GM12878 (cell line): Measurements from ENCODE around the gene APOA5. TPM values are rescaled to one million over a fixed set of nuclear protein-coding genes. Genes with fewer than 3 reads are reported as not detected.
A peak's percentile ranks its signal among the peaks of the same experiment; 100 is the strongest.

Experiments
- ATAC-seq: fragments of 200-7000 bp; cut with Tn5 transposase; 3 replicates; pipeline ENCODE4 v1.9.1; 2020; ENCODE audit warnings: mild to moderate bottlenecking, moderate library complexity
- BruUV-seq: library from RNA; stranded (reverse); fragments of 400-500 nt; replicated peaks from 2 replicates; lab custom pipeline; 2021; lab: Mats Ljungman, UMichigan
- CTCF ChIA-PET: fragments of 300-600 bp; sonication (Branson Sonifier 250); formaldehyde crosslinking; extraction: SDS; loops from one replicate; lab custom pipeline; 2021; ENCODE audit warnings: inconsistent platforms; lab: Yijun Ruan, JAX
- POLR2A ChIA-PET: fragments of 350-600 bp; formaldehyde crosslinking; extraction: SDS; loops from one replicate; lab custom pipeline; 2021; ENCODE audit warnings: inconsistent platforms; lab: Charles Lee
- RAD21 ChIA-PET: fragments of 300-600 bp; sonication (Branson Sonifier 250); formaldehyde crosslinking; loops from one replicate; lab custom pipeline; 2023; ENCODE audit warnings: antibody characterized with exemption; ENCODE audit not compliant: unreplicated experiment; lab: Charles Lee
- SMC1A ChIA-PET: fragments of 300-600 bp; sonication (Branson Sonifier 250); formaldehyde crosslinking; loops from one replicate; lab custom pipeline; 2023; ENCODE audit not compliant: unreplicated experiment, uncharacterized antibody; lab: Charles Lee
- DNase-seq: peaks from one replicate; pipeline ENCODE4 v3.0.0-alpha.2; 2011; ENCODE audit warnings: low read depth, low spot score
- FAIRE-seq: peaks from 3 replicates; lab custom pipeline; 2011; peaks lifted over from hg19 to GRCh38; lab: Jason Lieb, UNC
- H2AFZ ChIP-seq: 2 replicates; pipeline ENCODE4 v1.6.0; 2011; ENCODE audit warnings: low read depth, low read length, control low read depth; ENCODE audit not compliant: control insufficient read depth
- H3K27ac ChIP-seq: 2 replicates; pipeline ENCODE4 v1.5.1; 2011; ENCODE audit warnings: control low read depth; ENCODE audit not compliant: control insufficient read depth, insufficient read depth
- H3K27me3 ChIP-seq, 2 experiments: replicated peaks in 1 of 2; 2 replicates each; pipeline versions ENCODE4 v1.6.0 to v1.6.1; 2011; ENCODE audit warnings: low read length in 1 of 2; ENCODE audit not compliant: control insufficient read depth in 2 of 2, insufficient read depth in 2 of 2
- H3K36me3 ChIP-seq, 2 experiments: 2 replicates each; pipeline ENCODE4 v1.5.1; 2011; ENCODE audit warnings: low read length in 1 of 2; ENCODE audit not compliant: control insufficient read depth in 2 of 2, insufficient read depth in 2 of 2
- H3K4me1 ChIP-seq: 2 replicates; pipeline ENCODE4 v1.6.1; 2011; ENCODE audit warnings: mild to moderate bottlenecking, low read length, moderate library complexity, mixed read lengths; ENCODE audit not compliant: control insufficient read depth, insufficient read depth
- H3K4me2 ChIP-seq: 2 replicates; pipeline ENCODE4 v1.6.0; 2011; ENCODE audit warnings: control low read depth; ENCODE audit not compliant: control insufficient read depth, insufficient read depth
- H3K4me3 ChIP-seq: fragments of 200-600 bp; sonication (generic); 2 replicates; pipeline ENCODE4 v1.5.1; 2016
- H3K79me2 ChIP-seq: 2 replicates; pipeline ENCODE4 v1.6.0; 2011; ENCODE audit warnings: low read length; ENCODE audit not compliant: control insufficient read depth, insufficient read depth
- H3K9ac ChIP-seq: 2 replicates; pipeline ENCODE4 v1.8.0; 2011; ENCODE audit warnings: low read length, control low read depth, mixed read lengths; ENCODE audit not compliant: control insufficient read depth, insufficient read depth
- H3K9me3 ChIP-seq: replicated peaks from 3 replicates; pipeline ENCODE4 v1.5.1; 2011; ENCODE audit warnings: mild to moderate bottlenecking, low read length; ENCODE audit not compliant: control insufficient read depth, insufficient read depth
- H4K20me1 ChIP-seq: 2 replicates; pipeline ENCODE4 v1.6.0; 2011; ENCODE audit not compliant: control insufficient read depth, insufficient read depth
- CREM ChIP-seq: IDR thresholded peaks from 2 replicates; pipeline ENCODE4 v1.6.1; 2014; ENCODE audit warnings: antibody characterized with exemption, low read depth
- KAT2A ChIP-seq: conservative IDR thresholded peaks from 2 replicates; pipeline ENCODE4 v1.6.1; 2011; ENCODE audit warnings: low read depth, low read length; ENCODE audit not compliant: control insufficient read depth
- KDM1A ChIP-seq: fragments of 200-600 bp; sonication (generic); IDR thresholded peaks from 2 replicates; pipeline ENCODE4 v1.6.1; 2016; ENCODE audit warnings: borderline replicate concordance
- POLR2AphosphoS2 ChIP-seq: IDR thresholded peaks from 2 replicates; pipeline ENCODE4 v1.6.1; 2011; ENCODE audit warnings: low read depth, mild to moderate bottlenecking, low read length, improper control_type of control experiment, moderate library complexity
- RFX5 ChIP-seq: IDR thresholded peaks from 2 replicates; pipeline ENCODE4 v1.6.1; 2011; ENCODE audit warnings: low read depth, low read length, improper control_type of control experiment
- SP1 ChIP-seq: IDR thresholded peaks from one replicate; pipeline ENCODE4 v1.6.1; 2011; ENCODE audit warnings: low read depth, low read length
- TCF7 ChIP-seq: IDR thresholded peaks from 2 replicates; pipeline ENCODE4 v1.6.1; 2014; ENCODE audit warnings: antibody characterized with exemption, borderline replicate concordance
- YY1 ChIP-seq: IDR thresholded peaks from 2 replicates; pipeline ENCODE4 v1.6.1; 2011; ENCODE audit warnings: low read depth, mild to moderate bottlenecking, low read length
- ZNF24 ChIP-seq: fragments of 450-650 bp; IDR thresholded peaks from 2 replicates; pipeline ENCODE4 v1.6.1; 2017; ENCODE audit warnings: antibody characterized with exemption, mild to moderate bottlenecking
- WGBS: methylation state at CpG from one replicate; pipeline ENCODE4 v1.1.6; 2016; ENCODE audit warnings: low lambda C conversion rate; ENCODE audit not compliant: insufficient replicate concordance, insufficient coverage; ENCODE audit errors: missing lambda C conversion rate; 5-methylcytosine and 5-hydroxymethylcytosine counted together
- in situ Hi-C: fragments of 300-500 bp; cut with MboI; formaldehyde crosslinking; loops from 9 replicates; pipeline ENCODE4 v1.14.3; 2018; ENCODE audit warnings: mixed read lengths
- intact Hi-C: fragments of 100-400 bp; cut with micrococcal nuclease; formaldehyde crosslinking; loops from one replicate; pipeline ENCODE4 v1.14.2; 2022; ENCODE audit not compliant: unreplicated experiment
- polyA plus RNA-seq, 11 experiments: library from polyadenylated mRNA; depleted of rRNA in 4 of 11; unstranded in 6 of 11; stranded (reverse) in 5 of 11; fragments of >200 nt; fragmentation: Nextera tagmentation in 4 of 11; fragmentation: Illumina TruSeq in 1 of 11; extraction: Ambion mirVana in 4 of 11; extraction: Trizol in 1 of 11; gene quantifications; 1 replicate in 1 of 11; 2 replicates in 10 of 11; pipeline versions ENCODE4 v1.2.1 to v1.2.3, GENCODE V29; 2011 to 2016; ENCODE audit warnings: inconsistent platforms in 2 of 11, missing spikeins in 2 of 11, low read depth in 1 of 11
- total RNA-seq, 4 experiments: library from RNA; depleted of rRNA in 3 of 4; stranded (reverse); fragments of >200 nt in 3 of 4; fragmentation: Illumina TruSeq in 1 of 4; extraction: Trizol in 1 of 4; gene quantifications; 2 replicates each; pipeline versions ENCODE4 v1.2.1 to v1.2.3, GENCODE V29; 2013 to 2021
- TF ChIP-seq, protein P1 (sequence below): fragments of 450-650 bp; IDR thresholded peaks from 2 replicates; pipeline ENCODE4 v1.6.1; 2018; ENCODE audit warnings: borderline replicate concordance, mild to moderate bottlenecking; ENCODE audit not compliant: partially characterized antibody
- TF ChIP-seq, protein P2 (sequence below): fragments of 450-650 bp; IDR thresholded peaks from 2 replicates; pipeline ENCODE4 v1.6.1; 2017; ENCODE audit warnings: antibody characterized with exemption, mild to moderate bottlenecking, moderate library complexity
- TF ChIP-seq, protein P3 (sequence below): IDR thresholded peaks from 2 replicates; pipeline ENCODE4 v1.6.1; 2011; ENCODE audit warnings: low read depth, low read length, improper control_type of control experiment, borderline replicate concordance
- TF ChIP-seq, protein P4 (sequence below): fragments of 150-350 bp; IDR thresholded peaks from 2 replicates; pipeline ENCODE4 v1.6.1; 2014; ENCODE audit warnings: mild to moderate bottlenecking, low read depth, low read length

The APOA5 gene
- total and polyA plus RNA-seq, 10 of the 15 experiments (the other 5 are each of a cell fraction or from before 2014, with no cell fraction given), result 0.15 TPM; not detected in 9

DNA sequence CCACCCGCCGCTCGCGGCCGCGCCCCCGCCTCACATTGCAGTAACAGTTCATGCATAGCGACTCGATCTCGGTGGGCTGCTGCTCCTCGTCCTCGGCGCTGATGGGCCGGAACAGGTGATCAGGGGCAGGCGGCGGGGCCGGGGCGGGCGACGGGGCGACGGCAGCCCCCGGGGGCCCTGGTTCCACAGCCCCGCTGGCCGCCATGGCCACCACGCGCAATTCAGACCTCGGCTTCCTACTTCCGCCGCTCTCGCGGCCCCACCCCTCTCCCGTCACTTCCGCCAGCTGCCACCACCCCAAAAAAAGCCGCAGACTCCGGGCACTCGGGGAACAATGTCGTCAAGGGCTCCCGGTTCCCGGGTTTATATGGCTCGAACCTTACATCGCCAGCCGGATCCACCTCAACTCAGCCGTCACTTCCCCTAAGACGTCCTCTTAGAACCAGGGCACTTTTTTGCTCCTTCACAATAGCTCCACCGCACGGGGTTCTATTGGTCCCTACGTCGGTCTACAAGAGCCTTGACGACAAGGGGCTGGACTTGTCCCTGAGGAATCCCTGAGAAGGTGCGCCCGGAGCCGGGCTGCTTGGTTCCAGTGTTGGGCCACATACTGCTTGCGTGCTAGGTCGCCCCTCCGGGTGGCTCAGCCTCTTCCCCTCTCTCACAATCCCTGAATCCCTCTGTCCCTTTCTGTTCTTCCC is 3.7 kb downstream of the APOA5 start, which contains the start of gene ZPR1:
Gene ZPR1, minus strand, starts transcription at position 238 of the 701 bp plus-strand sequence. Its CDS starts 33 bp downstream, at position 205.
- DNase-seq (no peak), FAIRE-seq (peak; percentile 41), ATAC-seq (peak; percentile 86)
- ChIA-PET RAD21 (interaction anchor here (0.7 to 3.3 kb wide), 5 partner anchors 15 to 391 kb away, joined by 3 to 20 read pairs (median 7); partner anchors contain the start of genes BUD13 and SIDT2), SMC1A (interaction anchor here (0.8 to 7.5 kb wide), 13 partner anchors 11 to 392 kb away, joined by 3 to 46 read pairs (median 4); partner anchors contain the start of gene SIK3), CTCF (interaction anchor here (0.5 to 10.9 kb wide), 8 partner anchors 25 to 393 kb away, joined by 3 to 183 read pairs (median 4); partner anchors contain the start of gene APOA1), POLR2A (interaction anchor here (1.0 to 3.4 kb wide), 8 partner anchors 10 to 540 kb away, joined by 3 to 28 read pairs (median 3); partner anchors contain the start of genes BUD13 and CEP164)
- H3K9me3 ChIP-seq, result no peaks in the 10 kb centered on the region
- peak within 1 kb of the TSS; percentile 72 for H3K27ac ChIP-seq
- no peaks in the 10 kb centered on the region for H4K20me1 ChIP-seq
- in situ Hi-C loops, result loop anchor here (5.0 kb wide), 1 partner anchor 314 kb away; no protein-coding TSS in a partner anchor
- H3K36me3 ChIP-seq, result peaks cover 9 to 26% of the 10 kb centered on the region in 2 experiments
- peak within 1 kb of the TSS; percentile 96 for H3K4me3 ChIP-seq
- no TSS peak for BruUV-seq
- peak within 1 kb of the TSS; percentile 99 for H2AFZ ChIP-seq
- H3K79me2 ChIP-seq, result peaks cover 20% of the 10 kb centered on the region
- intact Hi-C loops, result no loop called here
- WGBS, result under 1% methylated on average over 40 of the region's 56 CpGs
- no peaks in the 10 kb centered on the region for H3K27me3 ChIP-seq
- H3K9ac ChIP-seq, result peak within 1 kb of the TSS; percentile 92
- H3K4me2 ChIP-seq, result peak within 1 kb of the TSS; percentile 99
- peaks cover 18% of the 10 kb centered on the region for H3K4me1 ChIP-seq
- TF ChIP-seq, protein P1, sequence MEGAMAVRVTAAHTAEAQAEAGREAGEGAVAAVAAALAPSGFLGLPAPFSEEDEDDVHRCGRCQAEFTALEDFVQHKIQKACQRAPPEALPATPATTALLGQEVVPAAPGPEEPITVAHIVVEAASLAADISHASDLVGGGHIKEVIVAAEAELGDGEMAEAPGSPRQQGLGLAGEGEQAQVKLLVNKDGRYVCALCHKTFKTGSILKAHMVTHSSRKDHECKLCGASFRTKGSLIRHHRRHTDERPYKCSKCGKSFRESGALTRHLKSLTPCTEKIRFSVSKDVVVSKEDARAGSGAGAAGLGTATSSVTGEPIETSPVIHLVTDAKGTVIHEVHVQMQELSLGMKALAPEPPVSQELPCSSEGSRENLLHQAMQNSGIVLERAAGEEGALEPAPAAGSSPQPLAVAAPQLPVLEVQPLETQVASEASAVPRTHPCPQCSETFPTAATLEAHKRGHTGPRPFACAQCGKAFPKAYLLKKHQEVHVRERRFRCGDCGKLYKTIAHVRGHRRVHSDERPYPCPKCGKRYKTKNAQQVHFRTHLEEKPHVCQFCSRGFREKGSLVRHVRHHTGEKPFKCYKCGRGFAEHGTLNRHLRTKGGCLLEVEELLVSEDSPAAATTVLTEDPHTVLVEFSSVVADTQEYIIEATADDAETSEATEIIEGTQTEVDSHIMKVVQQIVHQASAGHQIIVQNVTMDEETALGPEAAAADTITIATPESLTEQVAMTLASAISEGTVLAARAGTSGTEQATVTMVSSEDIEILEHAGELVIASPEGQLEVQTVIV, result peak; percentile 58
- TF ChIP-seq RFX5 (no peak), TCF7 (no peak), SP1 (no peak), CREM (peak; percentile 80; the same call in 1 of the 2 replicates), YY1 (peak; percentile 95), ZNF24 (no peak), KAT2A (no peak), POLR2AphosphoS2 (peak; percentile 75), KDM1A (no peak)
- TF ChIP-seq, protein P2, sequence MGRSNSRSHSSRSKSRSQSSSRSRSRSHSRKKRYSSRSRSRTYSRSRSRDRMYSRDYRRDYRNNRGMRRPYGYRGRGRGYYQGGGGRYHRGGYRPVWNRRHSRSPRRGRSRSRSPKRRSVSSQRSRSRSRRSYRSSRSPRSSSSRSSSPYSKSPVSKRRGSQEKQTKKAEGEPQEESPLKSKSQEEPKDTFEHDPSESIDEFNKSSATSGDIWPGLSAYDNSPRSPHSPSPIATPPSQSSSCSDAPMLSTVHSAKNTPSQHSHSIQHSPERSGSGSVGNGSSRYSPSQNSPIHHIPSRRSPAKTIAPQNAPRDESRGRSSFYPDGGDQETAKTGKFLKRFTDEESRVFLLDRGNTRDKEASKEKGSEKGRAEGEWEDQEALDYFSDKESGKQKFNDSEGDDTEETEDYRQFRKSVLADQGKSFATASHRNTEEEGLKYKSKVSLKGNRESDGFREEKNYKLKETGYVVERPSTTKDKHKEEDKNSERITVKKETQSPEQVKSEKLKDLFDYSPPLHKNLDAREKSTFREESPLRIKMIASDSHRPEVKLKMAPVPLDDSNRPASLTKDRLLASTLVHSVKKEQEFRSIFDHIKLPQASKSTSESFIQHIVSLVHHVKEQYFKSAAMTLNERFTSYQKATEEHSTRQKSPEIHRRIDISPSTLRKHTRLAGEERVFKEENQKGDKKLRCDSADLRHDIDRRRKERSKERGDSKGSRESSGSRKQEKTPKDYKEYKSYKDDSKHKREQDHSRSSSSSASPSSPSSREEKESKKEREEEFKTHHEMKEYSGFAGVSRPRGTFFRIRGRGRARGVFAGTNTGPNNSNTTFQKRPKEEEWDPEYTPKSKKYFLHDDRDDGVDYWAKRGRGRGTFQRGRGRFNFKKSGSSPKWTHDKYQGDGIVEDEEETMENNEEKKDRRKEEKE, result no peak
- TF ChIP-seq, protein P3, sequence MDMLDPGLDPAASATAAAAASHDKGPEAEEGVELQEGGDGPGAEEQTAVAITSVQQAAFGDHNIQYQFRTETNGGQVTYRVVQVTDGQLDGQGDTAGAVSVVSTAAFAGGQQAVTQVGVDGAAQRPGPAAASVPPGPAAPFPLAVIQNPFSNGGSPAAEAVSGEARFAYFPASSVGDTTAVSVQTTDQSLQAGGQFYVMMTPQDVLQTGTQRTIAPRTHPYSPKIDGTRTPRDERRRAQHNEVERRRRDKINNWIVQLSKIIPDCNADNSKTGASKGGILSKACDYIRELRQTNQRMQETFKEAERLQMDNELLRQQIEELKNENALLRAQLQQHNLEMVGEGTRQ, result no peak
- TF ChIP-seq, protein P4, sequence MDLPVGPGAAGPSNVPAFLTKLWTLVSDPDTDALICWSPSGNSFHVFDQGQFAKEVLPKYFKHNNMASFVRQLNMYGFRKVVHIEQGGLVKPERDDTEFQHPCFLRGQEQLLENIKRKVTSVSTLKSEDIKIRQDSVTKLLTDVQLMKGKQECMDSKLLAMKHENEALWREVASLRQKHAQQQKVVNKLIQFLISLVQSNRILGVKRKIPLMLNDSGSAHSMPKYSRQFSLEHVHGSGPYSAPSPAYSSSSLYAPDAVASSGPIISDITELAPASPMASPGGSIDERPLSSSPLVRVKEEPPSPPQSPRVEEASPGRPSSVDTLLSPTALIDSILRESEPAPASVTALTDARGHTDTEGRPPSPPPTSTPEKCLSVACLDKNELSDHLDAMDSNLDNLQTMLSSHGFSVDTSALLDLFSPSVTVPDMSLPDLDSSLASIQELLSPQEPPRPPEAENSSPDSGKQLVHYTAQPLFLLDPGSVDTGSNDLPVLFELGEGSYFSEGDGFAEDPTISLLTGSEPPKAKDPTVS, result no peak
